Measurements from ENCODE around the gene NEK6.

Gene NEK6

DNA sequence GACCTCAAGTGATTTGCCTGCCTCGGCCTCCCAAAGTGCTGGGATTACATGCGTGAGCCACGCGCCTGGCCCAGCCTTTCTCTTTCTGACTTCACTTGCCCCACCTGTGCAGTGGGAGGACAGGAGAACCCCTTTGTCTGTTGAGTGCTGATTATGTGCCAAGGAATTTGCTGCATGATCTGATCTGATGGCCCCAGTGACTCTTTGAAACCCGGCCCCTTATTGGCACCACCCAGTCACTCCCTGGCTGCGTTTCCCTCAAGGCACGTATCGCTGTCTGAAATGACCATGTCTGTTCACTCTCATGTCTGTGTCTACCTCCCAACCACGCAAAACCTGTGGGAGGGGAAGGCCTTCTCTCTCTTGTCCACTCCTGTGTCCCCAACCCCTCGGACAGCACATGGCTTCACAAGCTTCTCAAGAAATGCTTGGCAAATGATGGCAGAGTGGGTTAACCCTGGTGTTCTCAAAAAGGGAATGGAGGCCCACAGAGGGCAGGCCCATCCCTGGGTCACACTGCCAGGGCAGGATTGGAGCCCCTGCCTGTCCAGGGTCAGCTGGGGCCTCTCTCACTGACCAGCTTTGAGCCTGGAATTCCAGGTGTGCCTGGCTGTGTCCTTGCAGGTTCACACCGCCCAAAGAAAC lies 21.9 kb downstream of the NEK6 start:
- H3K4ac ChIP-seq (ENCODE audit: low read depth in 1 of 2, low read length in 2 of 2), result peak overlapping the region; percentile 84 to 99
- H3K4me3 ChIP-seq (ENCODE audit: insufficient read depth in 1 of 2, low read depth in 1 of 2, low read length in 2 of 2), result no peak overlapping the region
- H2BK15ac ChIP-seq (ENCODE audit: low read depth, poor library complexity, severe bottlenecking), result peak overlapping the region; percentile 88
- peak overlapping the region; percentile 96 for H4K91ac ChIP-seq (ENCODE audit: low read length)
- peak; percentile 48 for DNase-seq
- H2AK5ac ChIP-seq (ENCODE audit: low read length, severe bottlenecking), result peak overlapping the region; percentile 72
- 87% methylated on average over 10 of the region's 11 CpGs for WGBS
- H3K27ac ChIP-seq (ENCODE audit: low read length, poor library complexity, severe bottlenecking), result peak overlapping the region; percentile 95
- peak overlapping the region; percentile 42 for H3K9ac ChIP-seq (ENCODE audit: low read length)
- peak overlapping the region; percentile 95 for H4K8ac ChIP-seq (ENCODE audit: low read length)
- H2BK12ac ChIP-seq (ENCODE audit: low read length in 2 of 2), result peak overlapping the region; percentile 92 to 99
- no peaks in the 10 kb centered on the region for H3K27me3 ChIP-seq (ENCODE audit: control insufficient read depth in 1 of 2, insufficient read depth in 1 of 2, low read length in 2 of 2)
- no peak overlapping the region for H2AFZ ChIP-seq (ENCODE audit: low read depth, low read length)
- H2BK120ac ChIP-seq (ENCODE audit: low read depth, low read length), result peak overlapping the region; percentile 76
- no peaks in the 10 kb centered on the region for H3K9me3 ChIP-seq (ENCODE audit: control insufficient read depth, low read length)
- H2BK5ac ChIP-seq (ENCODE audit: low read depth, low read length, poor library complexity, severe bottlenecking), result no peak overlapping the region
- no peaks in the 10 kb centered on the region for H3K79me1 ChIP-seq (replicated peaks; ENCODE audit: low read length, poor library complexity, severe bottlenecking)
- peaks cover 28 to 35% of the 10 kb centered on the region in 2 experiments for H3K36me3 ChIP-seq (ENCODE audit: control insufficient read depth in 1 of 2, insufficient read depth in 2 of 2, low read depth in 1 of 2, low read length in 2 of 2)
- no peak overlapping the region for H3K23ac ChIP-seq (ENCODE audit: low read length in 2 of 2)
- H3K14ac ChIP-seq (ENCODE audit: low read length in 2 of 2), result peak overlapping the region in 1 of 2 experiments; percentile 45
- peak overlapping the region; percentile 97 to 98 for H3K18ac ChIP-seq (ENCODE audit: low read depth in 1 of 2, low read length in 2 of 2)
- no peak overlapping the region for H3K4me2 ChIP-seq (ENCODE audit: low read length, poor library complexity, severe bottlenecking)
- peaks cover 62% of the 10 kb centered on the region for H3K4me1 ChIP-seq (ENCODE audit: control insufficient read depth, insufficient read depth, low read depth, low read length)

DNA sequence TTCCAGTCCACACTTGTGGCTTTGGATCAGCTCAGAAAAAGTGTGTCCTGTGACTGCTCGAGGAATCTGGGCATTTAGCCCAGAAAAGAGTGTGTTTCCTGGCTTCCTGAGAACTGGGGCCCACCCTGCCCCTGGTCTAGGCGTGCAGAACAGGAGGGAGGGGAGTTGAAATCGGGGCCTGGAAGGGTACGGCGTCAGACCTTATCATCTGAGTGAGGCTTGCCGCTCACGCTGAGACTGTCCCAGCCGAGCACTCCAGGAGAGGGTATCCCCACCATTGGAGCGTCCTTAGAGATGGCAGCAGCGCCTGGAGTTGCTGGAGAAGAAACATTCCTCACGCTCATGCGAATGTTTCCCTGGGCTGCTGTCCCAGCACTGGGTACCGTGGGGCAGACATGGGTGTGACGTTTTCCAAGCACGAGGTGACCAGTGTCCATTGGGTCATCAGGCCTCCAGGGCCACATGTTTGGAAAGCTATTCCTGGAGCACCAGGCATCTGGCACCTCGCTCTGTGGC lies 22.5 kb downstream of the NEK6 start:
- peak overlapping the region; percentile 95 for H3K27ac ChIP-seq (ENCODE audit: low read length, poor library complexity, severe bottlenecking)

DNA sequence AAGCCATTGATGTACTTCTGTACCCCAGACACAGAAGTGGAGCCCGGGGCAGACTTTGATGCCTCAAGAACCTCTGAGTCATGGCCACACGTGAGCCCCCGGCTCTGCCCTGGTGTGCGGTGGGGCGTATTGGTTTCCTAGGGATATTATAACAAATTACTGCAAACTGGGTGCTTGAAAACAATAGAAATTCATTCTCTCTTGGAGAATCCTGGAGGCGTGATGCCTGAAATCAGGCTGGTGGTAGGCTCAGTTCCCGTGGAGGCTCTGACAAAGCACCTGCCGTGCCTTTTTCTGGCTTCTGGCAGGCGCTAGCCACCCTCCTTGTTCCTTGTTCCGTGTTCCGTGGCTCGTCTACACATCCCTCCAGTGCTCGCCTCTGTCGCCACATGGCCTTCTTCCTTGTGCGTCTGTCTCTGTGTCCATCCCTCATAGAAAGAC lies 24.2 kb downstream of the NEK6 start:
- Histone ChIP-seq H3K27me3 (ENCODE audit: control insufficient read depth in 1 of 2, insufficient read depth in 1 of 2, low read length in 2 of 2) (no peaks in the 10 kb centered on the region), H2BK15ac (ENCODE audit: low read depth, poor library complexity, severe bottlenecking) (no peak overlapping the region), H3K9me3 (ENCODE audit: control insufficient read depth, low read length) (no peaks in the 10 kb centered on the region), H3K4me3 (ENCODE audit: insufficient read depth in 1 of 2, low read depth in 1 of 2, low read length in 2 of 2) (peak overlapping the region in 1 of 2 experiments; percentile 48), H3K4me2 (ENCODE audit: low read length, poor library complexity, severe bottlenecking) (no peak overlapping the region), H3K79me1 (replicated peaks; ENCODE audit: low read length, poor library complexity, severe bottlenecking) (no peaks in the 10 kb centered on the region), H3K4ac (ENCODE audit: low read depth in 1 of 2, low read length in 2 of 2) (peak overlapping the region; percentile 86 to 95), H3K18ac (ENCODE audit: low read depth in 1 of 2, low read length in 2 of 2) (peak overlapping the region; percentile 65 to 95), H2BK5ac (ENCODE audit: low read depth, low read length, poor library complexity, severe bottlenecking) (no peak overlapping the region), H3K23ac (ENCODE audit: low read length in 2 of 2) (no peak overlapping the region), H3K14ac (ENCODE audit: low read length in 2 of 2) (peak overlapping the region in 1 of 2 experiments; percentile 63), H3K27ac (ENCODE audit: low read length, poor library complexity, severe bottlenecking) (peak overlapping the region; percentile 95), H2AFZ (ENCODE audit: low read depth, low read length) (no peak overlapping the region), H2BK12ac (ENCODE audit: low read length in 2 of 2) (peak overlapping the region; percentile 65 to 95), H3K9ac (ENCODE audit: low read length) (peak overlapping the region; percentile 81), H4K8ac (ENCODE audit: low read length) (peak overlapping the region; percentile 33), H2BK120ac (ENCODE audit: low read depth, low read length) (peak overlapping the region; percentile 67), H2AK5ac (ENCODE audit: low read length, severe bottlenecking) (peak overlapping the region; percentile 96), H4K91ac (ENCODE audit: low read length) (peak overlapping the region; percentile 94), H3K36me3 (ENCODE audit: control insufficient read depth in 1 of 2, insufficient read depth in 2 of 2, low read depth in 1 of 2, low read length in 2 of 2) (peaks cover 21 to 33% of the 10 kb centered on the region in 2 experiments), H3K4me1 (ENCODE audit: control insufficient read depth, insufficient read depth, low read depth, low read length) (peaks cover 65% of the 10 kb centered on the region)
- WGBS, result 74% methylated on average over 15 of the region's 15 CpGs
- peak; percentile 71 for DNase-seq

More for the DNA sequence above, 22.5 kb downstream of the NEK6 start:
- Histone ChIP-seq H2BK15ac (ENCODE audit: low read depth, poor library complexity, severe bottlenecking) (no peak overlapping the region), H4K91ac (ENCODE audit: low read length) (peak overlapping the region; percentile 53), H2BK12ac (ENCODE audit: low read length in 2 of 2) (peak overlapping the region; percentile 15 to 81), H3K14ac (ENCODE audit: low read length in 2 of 2) (peak overlapping the region in 1 of 2 experiments; percentile 68), H2AFZ (ENCODE audit: low read depth, low read length) (no peak overlapping the region), H3K4me3 (ENCODE audit: insufficient read depth in 1 of 2, low read depth in 1 of 2, low read length in 2 of 2) (no peak overlapping the region), H3K4me2 (ENCODE audit: low read length, poor library complexity, severe bottlenecking) (no peak overlapping the region), H2AK5ac (ENCODE audit: low read length, severe bottlenecking) (peak overlapping the region; percentile 73), H3K4me1 (ENCODE audit: control insufficient read depth, insufficient read depth, low read depth, low read length) (peaks cover 66% of the 10 kb centered on the region), H2BK120ac (ENCODE audit: low read depth, low read length) (peak overlapping the region; percentile 76), H3K27me3 (ENCODE audit: control insufficient read depth in 1 of 2, insufficient read depth in 1 of 2, low read length in 2 of 2) (no peaks in the 10 kb centered on the region), H3K36me3 (ENCODE audit: control insufficient read depth in 1 of 2, insufficient read depth in 2 of 2, low read depth in 1 of 2, low read length in 2 of 2) (peaks cover 23 to 34% of the 10 kb centered on the region in 2 experiments), H3K9me3 (ENCODE audit: control insufficient read depth, low read length) (no peaks in the 10 kb centered on the region), H3K18ac (ENCODE audit: low read depth in 1 of 2, low read length in 2 of 2) (peak overlapping the region; percentile 97 to 98), H4K8ac (ENCODE audit: low read length) (peak overlapping the region; percentile 95), H2BK5ac (ENCODE audit: low read depth, low read length, poor library complexity, severe bottlenecking) (no peak overlapping the region), H3K23ac (ENCODE audit: low read length in 2 of 2) (no peak overlapping the region), H3K79me1 (replicated peaks; ENCODE audit: low read length, poor library complexity, severe bottlenecking) (no peaks in the 10 kb centered on the region), H3K9ac (ENCODE audit: low read length) (peak overlapping the region; percentile 42), H3K4ac (ENCODE audit: low read depth in 1 of 2, low read length in 2 of 2) (peak overlapping the region; percentile 84 to 99)
- 66% methylated on average over 16 of the region's 16 CpGs for WGBS
- DNase-seq, result peak; percentile 90

All from mesenchymal stem cell (in vitro differentiated cells and primary cell).